AG08396 (cell line): Measurements from ENCODE around the gene ZNF606.

Experiments used
- DNase-seq: peaks from one replicate; pipeline ENCODE4 v3.0.0; 2012; ENCODE audit warnings: low spot score, mixed read lengths

Gene ZNF606

GRCh38 chr19:58002384-58003173 is at the start of gene ZNF606:
TSS of gene ZNF606 (minus strand) at chr19:58002820. CDS start at chr19:58001319, 1,501 bp downstream.
- peak; percentile 97 for DNase-seq

GRCh38 chr19:58052256-58052655 is 49.6 kb upstream of the ZNF606 start:
- DNase-seq = no peak

DNA sequence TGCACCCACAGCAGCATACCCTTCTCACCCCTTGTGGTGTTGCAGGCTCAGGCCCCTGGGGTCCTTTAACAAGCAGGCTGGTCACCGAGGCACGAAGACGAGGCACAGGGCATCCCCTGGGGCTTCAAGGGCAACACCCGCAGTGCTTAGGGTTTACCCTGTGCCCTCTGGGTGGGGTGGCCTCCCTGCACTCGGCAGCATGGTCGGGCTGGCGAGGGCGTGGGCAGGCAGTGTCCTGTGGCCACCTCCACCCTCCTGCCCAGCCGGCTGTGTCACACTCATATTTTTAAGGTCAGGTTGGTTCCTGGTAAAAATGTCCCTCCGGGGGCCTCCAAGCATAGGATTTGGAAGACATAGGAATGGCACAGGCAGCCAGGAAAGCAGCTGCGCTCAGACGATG is 45.1 kb upstream of the ZNF606 start:
- DNase-seq = no peak

DNA sequence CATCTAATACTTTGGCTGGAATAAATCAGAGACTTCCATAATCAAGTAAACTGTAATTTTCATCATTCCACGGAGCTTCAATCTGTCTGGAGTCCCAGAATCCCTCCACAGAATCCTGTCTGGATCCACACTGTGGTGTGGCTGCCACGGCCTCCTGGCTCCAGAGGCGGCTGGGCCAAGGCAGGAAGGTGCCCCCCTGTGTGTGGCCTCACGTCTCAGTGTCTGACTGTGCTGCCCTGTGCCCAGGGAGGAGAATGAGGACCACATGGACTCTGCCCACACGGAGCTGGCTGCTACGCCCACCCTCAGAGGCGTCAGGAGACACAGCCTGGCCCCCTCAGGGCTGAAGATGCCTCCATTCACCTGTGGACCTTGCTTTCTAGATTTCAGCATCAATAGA is 44.2 kb upstream of the ZNF606 start:
- DNase-seq = no peak

DNA sequence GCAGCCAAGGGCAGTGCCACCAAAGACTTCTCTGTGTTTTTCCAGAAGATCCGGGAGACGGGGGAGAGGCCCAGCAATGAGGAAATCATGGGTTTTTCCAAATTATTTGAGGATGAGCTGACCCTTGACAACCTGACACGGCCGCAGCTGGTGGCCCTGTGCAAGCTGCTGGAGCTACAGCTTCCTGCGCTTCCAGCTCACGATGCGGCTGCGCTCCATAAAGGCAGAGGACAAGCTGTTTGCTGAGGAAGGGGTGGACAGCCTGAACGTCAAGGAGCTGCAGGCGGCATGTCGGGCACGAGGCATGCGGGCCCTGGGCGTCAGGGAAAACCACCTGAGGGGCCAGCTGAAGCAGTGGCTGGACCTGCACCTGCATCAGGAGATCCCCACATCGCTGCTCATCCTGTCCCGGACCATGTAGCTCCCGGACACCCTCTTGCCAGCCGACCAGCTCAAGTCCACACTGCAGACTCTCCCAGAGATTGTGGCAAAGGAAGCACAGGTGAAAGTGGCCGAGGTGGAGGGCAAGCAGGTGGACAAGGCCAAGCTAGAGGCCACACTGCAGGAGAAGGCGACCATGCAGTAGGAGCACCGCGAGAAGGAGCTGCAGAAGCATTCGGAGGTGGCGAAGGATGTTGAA is 42.9 kb upstream of the ZNF606 start:
- DNase-seq = no peak

DNA sequence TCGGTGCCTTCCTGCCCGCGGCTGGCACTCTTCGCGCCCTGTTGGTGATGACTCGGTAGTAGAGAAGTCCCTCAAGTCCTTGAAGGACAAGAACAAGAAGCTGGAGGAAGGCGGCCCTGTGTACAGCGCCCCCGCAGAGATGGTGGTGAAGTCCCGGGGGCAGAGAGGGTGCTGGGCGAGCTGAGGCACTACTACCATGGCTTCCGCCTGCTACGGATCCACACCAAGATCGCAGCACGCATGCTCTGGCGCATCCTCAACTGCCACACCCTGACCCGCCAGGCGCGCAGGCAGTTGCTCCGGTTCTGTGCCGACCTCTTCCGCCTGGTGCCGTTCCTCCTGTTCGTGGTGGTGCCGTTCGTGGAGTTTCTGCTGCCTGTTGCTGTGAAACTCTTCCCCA is 42.3 kb upstream of the ZNF606 start:
- no peak for DNase-seq

DNA sequence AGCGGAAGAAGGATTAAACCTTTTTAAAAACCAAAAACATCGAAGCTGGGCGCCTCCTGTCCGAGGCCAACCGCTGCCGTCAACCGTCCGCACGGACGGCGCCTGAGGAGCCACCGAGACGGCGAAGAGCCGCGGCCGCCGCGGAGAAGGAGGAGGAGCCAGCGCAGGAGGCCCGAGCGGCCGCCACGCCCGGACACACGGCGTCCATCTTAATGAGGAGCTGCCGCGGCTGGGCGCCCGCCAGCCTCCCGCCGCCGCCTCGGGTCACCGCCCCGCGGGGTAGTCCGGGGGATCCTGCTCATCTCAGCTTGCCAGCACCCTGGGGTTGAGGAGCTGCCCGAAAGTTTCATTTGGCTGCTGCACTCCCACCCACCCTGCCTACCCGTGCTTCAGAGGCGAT is 41.8 kb upstream of the ZNF606 start:
- DNase-seq = no peak

GRCh38 chr19:58042495-58043340 is 40.1 kb upstream of the ZNF606 start:
- DNase-seq = no peak

GRCh38 chr19:58040751-58041525 is 38.3 kb upstream of the ZNF606 start:
- DNase-seq = no peak

GRCh38 chr19:58038688-58039204 is 36.1 kb upstream of the ZNF606 start:
- no peak for DNase-seq

GRCh38 chr19:58037927-58038687 is 35.5 kb upstream of the ZNF606 start:
- DNase-seq = no peak

- DNase-seq = no peak
Observed at GRCh38 chr19:58035863-58036262, 33.2 kb upstream of the ZNF606 start.

DNA sequence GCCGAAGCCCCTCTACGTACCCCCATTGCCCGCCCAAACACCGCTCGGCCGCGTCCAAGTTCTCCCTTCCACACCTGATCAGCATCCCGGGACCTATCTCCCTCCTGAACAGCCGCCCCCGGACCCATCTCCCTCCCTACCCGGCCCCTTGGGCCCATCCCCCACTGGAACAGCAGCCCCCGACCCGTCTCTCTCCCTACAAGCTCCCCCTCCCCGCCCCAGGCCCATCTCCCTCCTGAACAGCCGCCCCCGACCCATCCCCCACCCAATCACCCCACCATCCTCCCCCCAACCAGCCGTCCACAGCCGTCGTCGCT is 31.8 kb upstream of the ZNF606 start:
- DNase-seq = no peak

GRCh38 chr19:58033741-58034476 is 31.3 kb upstream of the ZNF606 start, which contains the start of gene ZSCAN1:
TSS of gene ZSCAN1 (plus strand) at chr19:58034025. CDS start at chr19:58037837, 3,812 bp downstream.
- DNase-seq = peak; percentile 95

DNA sequence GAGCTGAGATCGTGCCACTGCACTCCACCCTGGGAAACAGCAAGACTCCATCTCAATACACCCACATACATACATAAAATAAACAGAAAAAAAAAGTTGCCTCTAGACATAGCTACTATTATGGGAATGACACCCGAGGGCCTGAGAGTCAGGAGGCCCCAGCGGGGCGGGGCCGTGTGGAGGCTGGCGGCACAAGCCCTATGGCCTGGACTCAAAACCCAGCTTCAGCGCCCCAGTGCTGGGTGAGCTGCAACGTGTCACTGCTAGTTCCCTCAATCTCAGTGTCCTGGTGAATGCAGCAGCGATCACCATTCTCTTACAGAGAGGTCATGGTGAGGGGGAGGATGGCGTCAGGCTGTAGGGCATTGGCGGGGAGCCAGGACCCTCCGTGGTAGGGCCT is 22.0 kb upstream of the ZNF606 start:
- no peak for DNase-seq

DNA sequence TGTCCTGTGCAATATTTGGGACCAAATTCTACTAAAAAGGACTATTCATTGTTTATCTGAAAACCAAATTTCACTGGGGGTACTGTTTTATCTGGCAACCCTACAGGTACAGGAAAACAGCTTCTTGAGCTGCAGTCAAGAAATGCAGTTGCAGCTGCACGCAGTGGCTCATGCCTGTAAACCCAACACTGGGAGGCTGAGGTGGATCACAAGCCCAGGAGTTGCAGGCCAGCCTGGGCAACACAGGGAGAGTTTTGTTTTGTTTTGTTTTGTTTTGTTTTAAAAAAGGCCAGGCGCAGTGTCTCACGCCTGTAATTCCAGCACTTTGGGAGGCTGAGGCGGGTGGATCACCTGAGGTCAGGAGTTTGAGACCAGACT is 19.7 kb upstream of the ZNF606 start:
- no peak for DNase-seq

DNA sequence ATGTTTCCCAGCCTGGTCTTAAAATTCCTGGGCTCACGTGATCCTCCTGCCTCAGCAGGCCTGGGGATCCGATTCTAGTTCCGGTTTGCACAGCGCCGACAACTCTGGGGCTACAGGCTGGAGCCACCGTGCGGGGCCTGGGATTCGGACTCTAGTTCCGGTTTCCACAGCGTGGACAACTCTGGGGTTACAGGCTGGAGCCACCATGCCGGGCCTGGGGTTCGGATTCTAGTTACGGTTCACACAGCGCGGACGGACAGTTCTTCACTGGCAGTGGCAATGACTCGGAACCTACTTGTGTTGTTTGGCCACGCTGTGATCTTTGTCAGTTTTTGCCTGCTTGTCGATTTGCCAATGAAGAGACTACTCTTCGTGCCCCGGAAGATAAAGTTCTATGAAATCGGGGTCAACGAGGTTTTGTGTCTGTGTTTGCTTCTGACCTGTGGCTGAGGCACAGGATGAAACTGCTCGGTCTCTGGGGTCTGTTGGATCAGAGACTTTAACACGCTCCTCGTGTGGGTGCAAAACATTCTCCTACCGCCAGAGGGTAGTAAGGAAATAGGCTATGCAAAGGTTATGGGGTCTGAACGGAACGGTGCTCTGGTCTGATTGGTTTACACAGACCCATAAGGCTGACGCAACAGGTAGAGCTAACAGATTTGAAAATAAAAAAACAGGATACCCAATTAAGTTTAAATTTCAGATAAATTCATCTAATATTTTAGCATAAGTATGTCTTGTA is 19.1 kb upstream of the ZNF606 start:
- DNase-seq = peak; percentile 60

DNA sequence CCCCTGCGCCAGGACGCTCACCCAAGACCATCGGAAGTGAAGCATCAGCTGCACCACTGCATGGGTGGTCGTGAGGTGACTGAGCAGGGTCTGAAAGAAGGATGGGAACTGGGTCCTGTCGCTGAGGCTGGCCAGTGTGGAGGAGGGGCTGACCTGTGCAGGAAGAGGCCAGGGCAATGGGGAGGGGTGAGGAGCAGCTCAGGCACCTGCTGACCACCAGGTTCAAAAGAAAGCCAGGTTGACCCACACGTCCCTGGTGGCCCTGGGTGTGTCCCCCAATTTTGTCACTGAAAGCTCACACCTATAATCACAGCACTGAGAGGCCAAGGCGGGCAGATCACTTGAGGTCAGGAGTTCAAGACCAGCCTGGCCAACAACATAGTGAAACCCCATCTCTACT is 17.5 kb upstream of the ZNF606 start:
- DNase-seq = no peak

DNA sequence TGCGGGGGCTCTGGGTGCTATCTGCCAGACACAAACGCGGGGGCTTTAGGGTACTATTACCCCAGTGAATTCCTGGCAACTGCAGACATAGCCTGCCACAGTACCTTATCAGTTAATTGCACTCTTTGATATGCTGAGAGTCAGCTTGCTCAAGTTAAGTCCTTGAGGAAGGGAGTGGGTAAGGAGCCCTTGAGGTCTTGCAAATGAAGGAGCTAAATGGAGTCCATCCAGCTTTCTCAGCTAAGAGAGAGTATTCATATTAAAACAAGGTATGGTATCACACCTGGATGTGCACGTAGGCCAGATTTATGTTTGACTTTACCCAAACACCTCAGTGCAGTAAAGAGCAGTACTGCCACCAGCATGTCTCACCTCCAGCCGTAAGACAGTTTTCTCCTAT is 11.5 kb upstream of the ZNF606 start:
- DNase-seq = no peak

DNA sequence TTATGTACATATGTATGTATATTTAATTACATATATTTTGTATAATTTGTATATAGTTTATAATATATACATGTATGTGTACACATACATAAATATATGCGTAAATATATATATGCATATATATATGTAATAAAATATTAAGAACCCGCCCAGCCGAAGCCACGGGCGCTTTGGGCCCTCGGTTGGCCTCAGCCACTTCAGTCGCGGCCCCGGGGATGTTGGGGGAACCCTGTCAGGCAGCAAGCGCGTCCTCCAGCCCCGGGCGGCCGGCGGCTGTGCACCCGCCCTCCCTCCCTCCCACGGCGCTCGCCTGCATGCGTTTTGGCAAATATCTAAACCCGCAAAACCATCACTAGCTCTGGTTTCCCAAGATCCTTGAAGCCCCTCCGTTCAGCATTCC is 7.9 kb upstream of the ZNF606 start:
- no peak for DNase-seq
